H9 (cell line): ENCODE measurements around the gene TRPM3. TPM values are rescaled to one million over a fixed set of nuclear protein-coding genes. Genes with fewer than 3 reads are reported as not detected.

Experiments
- DNase-seq: peaks from one replicate; pipeline ENCODE4 v3.0.0-alpha.2; 2017
- H2AFZ ChIP-seq: one replicate; pipeline ENCODE4 v1.6.1; 2013; ENCODE audit warnings: mild to moderate bottlenecking, low read length, control low read depth, moderate library complexity
- H2AK5ac ChIP-seq: 2 replicates; pipeline ENCODE4 v1.6.1; 2013; ENCODE audit warnings: low read length, control low read depth, mixed read lengths; ENCODE audit not compliant: insufficient read length
- H2BK120ac ChIP-seq: one replicate; pipeline ENCODE4 v1.6.1; 2013; ENCODE audit warnings: low read depth, mild to moderate bottlenecking, low read length, control low read depth, inconsistent platforms; ENCODE audit not compliant: poor library complexity, severe bottlenecking
- H2BK12ac ChIP-seq: 2 replicates; pipeline ENCODE4 v1.6.1; 2013; ENCODE audit warnings: low read length, control low read depth, mixed read lengths, low read depth; ENCODE audit not compliant: insufficient read length
- H2BK15ac ChIP-seq: 2 replicates; pipeline ENCODE4 v1.6.1; 2013; ENCODE audit warnings: low read depth, low read length, control low read depth
- H2BK20ac ChIP-seq: one replicate; pipeline ENCODE4 v1.6.1; 2013; ENCODE audit warnings: low read depth, mild to moderate bottlenecking, low read length, control low read depth, inconsistent platforms; ENCODE audit not compliant: poor library complexity, severe bottlenecking
- H2BK5ac ChIP-seq: 2 replicates; pipeline ENCODE4 v1.6.1; 2013; ENCODE audit warnings: low read length, control low read depth, mixed read lengths; ENCODE audit not compliant: insufficient read length
- H3K14ac ChIP-seq: 2 replicates; pipeline ENCODE4 v1.6.1; 2013; ENCODE audit warnings: low read length, control low read depth; ENCODE audit not compliant: insufficient read depth
- H3K18ac ChIP-seq: 2 replicates; pipeline ENCODE4 v1.6.1; 2013; ENCODE audit warnings: low read depth, mild to moderate bottlenecking, mixed read lengths, low read length, control low read depth; ENCODE audit not compliant: insufficient read length
- H3K23ac ChIP-seq: 2 replicates; pipeline ENCODE4 v1.6.1; 2013; ENCODE audit warnings: low read length, control low read depth, mixed read lengths, low read depth; ENCODE audit not compliant: insufficient read length
- H3K23me2 ChIP-seq: 2 replicates; pipeline ENCODE4 v1.6.1; 2013; ENCODE audit warnings: low read depth, mild to moderate bottlenecking, mixed read lengths, low read length, control low read depth; ENCODE audit not compliant: insufficient read length, poor library complexity, severe bottlenecking
- H3K27ac ChIP-seq: 2 replicates; pipeline ENCODE4 v1.5.1; 2013; ENCODE audit warnings: low read length, control low read depth, mixed read lengths, low read depth; ENCODE audit not compliant: insufficient read length
- H3K27me3 ChIP-seq: 2 replicates; pipeline ENCODE4 v1.6.1; 2013; ENCODE audit warnings: low read length, control low read depth, inconsistent platforms; ENCODE audit not compliant: insufficient read depth
- H3K4ac ChIP-seq: 2 replicates; pipeline ENCODE4 v1.6.1; 2013; ENCODE audit warnings: low read depth, mild to moderate bottlenecking, control low read depth, inconsistent platforms, low read length, moderate library complexity
- H3K4me1 ChIP-seq: 2 replicates; pipeline ENCODE4 v1.6.1; 2013; ENCODE audit warnings: low read length, control low read depth, inconsistent platforms; ENCODE audit not compliant: insufficient read depth
- H3K4me2 ChIP-seq: 2 replicates; pipeline ENCODE4 v1.6.1; 2013; ENCODE audit warnings: low read length, control low read depth, mixed read lengths; ENCODE audit not compliant: insufficient read length, insufficient read depth
- H3K56ac ChIP-seq: 2 replicates; pipeline ENCODE4 v1.6.1; 2013; ENCODE audit warnings: low read depth, mild to moderate bottlenecking, mixed read lengths, low read length, control low read depth; ENCODE audit not compliant: insufficient read length
- H3K79me1 ChIP-seq: 2 replicates; pipeline ENCODE4 v1.6.1; 2013; ENCODE audit warnings: low read depth, mild to moderate bottlenecking, moderate library complexity, low read length, control low read depth, inconsistent platforms; ENCODE audit not compliant: insufficient read depth, poor library complexity, severe bottlenecking
- H3K79me2 ChIP-seq: 2 replicates; pipeline ENCODE4 v1.6.1; 2013; ENCODE audit warnings: low read length, control low read depth, inconsistent platforms; ENCODE audit not compliant: insufficient read depth
- H3K9ac ChIP-seq: 2 replicates; pipeline ENCODE4 v1.6.1; 2013; ENCODE audit warnings: low read length, control low read depth, mixed read lengths; ENCODE audit not compliant: insufficient read length; ENCODE audit errors: extremely low read depth
- H3K9me3 ChIP-seq: one replicate; pipeline ENCODE4 v1.6.1; 2013; ENCODE audit warnings: low read depth, low read length, inconsistent platforms; ENCODE audit not compliant: control insufficient read depth
- H3T11ph ChIP-seq: one replicate; pipeline ENCODE4 v1.6.1; 2013; ENCODE audit warnings: mild to moderate bottlenecking, low read length, control low read depth, inconsistent platforms
- H4K20me1 ChIP-seq: one replicate; pipeline ENCODE4 v1.6.1; 2013; ENCODE audit not compliant: control insufficient read depth, insufficient read length, insufficient read depth
- H4K5ac ChIP-seq: 2 replicates; pipeline ENCODE4 v1.6.1; 2013; ENCODE audit warnings: low read depth, mild to moderate bottlenecking, mixed read lengths, low read length, control low read depth; ENCODE audit not compliant: insufficient read length
- H4K8ac ChIP-seq: replicated peaks from 2 replicates; pipeline ENCODE4 v1.6.1; 2013; ENCODE audit warnings: low read length, control low read depth, mixed read lengths, low read depth; ENCODE audit not compliant: insufficient read length
- H4K91ac ChIP-seq: 2 replicates; pipeline ENCODE4 v1.6.1; 2013; ENCODE audit warnings: low read depth, mild to moderate bottlenecking, moderate library complexity, mixed read lengths, low read length, control low read depth; ENCODE audit not compliant: insufficient read length
- H3K27ac Mint-ChIP-seq, 3 experiments: 2 replicates in 2 of 3; 3 replicates in 1 of 3; pipeline ENCODE4 v1.8.0; 2020 to 2021; ENCODE audit warnings: mixed read lengths in 3 of 3, mild to moderate bottlenecking in 1 of 3, moderate library complexity in 1 of 3
- H3K27me3 Mint-ChIP-seq: 2 replicates; pipeline ENCODE4 v1.8.0; 2021; ENCODE audit warnings: low read depth, mild to moderate bottlenecking, moderate library complexity, mixed read lengths
- H3K36me3 Mint-ChIP-seq, 3 experiments: 2 replicates in 2 of 3; 3 replicates in 1 of 3; pipeline ENCODE4 v1.8.0; 2020 to 2021; ENCODE audit warnings: low read depth in 3 of 3, mixed read lengths in 3 of 3; ENCODE audit not compliant: insufficient read depth in 1 of 3
- H3K4me1 Mint-ChIP-seq, 2 experiments: 2 replicates each; pipeline ENCODE4 v1.8.0; 2020; ENCODE audit warnings: mixed read lengths in 2 of 2
- H3K4me3 Mint-ChIP-seq, 2 experiments: 2 replicates in 1 of 2; 3 replicates in 1 of 2; pipeline ENCODE4 v1.8.0; 2020 to 2021; ENCODE audit warnings: mild to moderate bottlenecking in 2 of 2, mixed read lengths in 2 of 2, moderate library complexity in 1 of 2
- H3K9me3 Mint-ChIP-seq, 2 experiments: 2 replicates in 1 of 2; 3 replicates in 1 of 2; pipeline ENCODE4 v1.8.0; 2020; ENCODE audit warnings: mild to moderate bottlenecking in 2 of 2, mixed read lengths in 2 of 2, moderate library complexity in 1 of 2
- CTCF ChIP-seq: fragments of 200-600 bp; sonication (generic); conservative IDR thresholded peaks from 3 replicates; pipeline ENCODE4 v1.8.0; 2021; ENCODE audit warnings: antibody characterized with exemption, mild to moderate bottlenecking
- total RNA-seq: library from RNA; stranded (reverse); gene quantifications from 2 replicates; pipeline ENCODE4 v1.2.1, GENCODE V29; 2021

Gene TRPM3
- total RNA-seq, 1 experiment from 2014 or later, result 10.3 TPM

GRCh38 chr9:70935856-70936255 lies 185.6 kb downstream of the TRPM3 start:
- Histone ChIP-seq H2AFZ (no peak overlapping the region), H3T11ph (no peak overlapping the region), H3K56ac (no peak overlapping the region), H3K79me2 (no peaks in the 10 kb centered on the region), H3K4me1 (peaks cover 10% of the 10 kb centered on the region; the same call in 1 of the 2 replicates), H2BK20ac (no peak overlapping the region), H3K27ac (no peak overlapping the region), H3K23ac (no peak overlapping the region), H2BK12ac (no peak overlapping the region), H3K23me2 (no peaks in the 10 kb centered on the region), H4K8ac (no peak overlapping the region), H4K91ac (no peak overlapping the region), H3K18ac (no peak overlapping the region), H2BK5ac (no peak overlapping the region), H3K4ac (no peak overlapping the region), H3K27me3 (no peaks in the 10 kb centered on the region), H4K5ac (no peak overlapping the region), H2AK5ac (no peak overlapping the region), H3K14ac (no peak overlapping the region), H3K4me2 (no peak overlapping the region), H2BK120ac (no peak overlapping the region), H3K79me1 (no peaks in the 10 kb centered on the region), H2BK15ac (no peak overlapping the region), H3K9ac (no peak overlapping the region), H4K20me1 (no peaks in the 10 kb centered on the region), H3K9me3 (no peaks in the 10 kb centered on the region)
- no peak for TF ChIP-seq CTCF
- H3K4me1 Mint-ChIP-seq, result peaks cover 31% of the 10 kb centered on the region in 2 experiments
- no peaks in the 10 kb centered on the region; the same call in 1 of the 2 replicates for H3K27me3 Mint-ChIP-seq
- DNase-seq, result no peak
- H3K4me3 Mint-ChIP-seq, result no peak overlapping the region
- H3K27ac Mint-ChIP-seq, result no peak overlapping the region
- no peaks in the 10 kb centered on the region for H3K9me3 Mint-ChIP-seq
- H3K36me3 Mint-ChIP-seq, result no peaks in the 10 kb centered on the region
